PFSK-1 (cell line): ENCODE data around the gene TMEM87A.

Source experiments
- FOXP2 ChIP-seq: optimal IDR thresholded peaks from 2 replicates; pipeline ENCODE3; 2011; ENCODE audit warnings: borderline replicate concordance, control low read depth, inconsistent platforms; ENCODE audit not compliant: insufficient read depth; ENCODE audit errors: extremely low read length, extremely low read depth
- POLR2AphosphoS5 ChIP-seq: IDR thresholded peaks from 2 replicates; pipeline ENCODE4 v1.6.1; 2012; ENCODE audit warnings: low read depth, mild to moderate bottlenecking, control low read depth, low read length, moderate library complexity
- REST ChIP-seq, 2 experiments: IDR thresholded peaks; 2 replicates each; pipeline versions ENCODE4 v1.6.1 to v1.8.0; 2011 to 2012; ENCODE audit warnings: low read depth in 2 of 2, low read length in 2 of 2, control low read depth in 1 of 2, inconsistent platforms in 1 of 2, mild to moderate bottlenecking in 1 of 2, moderate library complexity in 1 of 2; ENCODE audit not compliant: insufficient read depth in 1 of 2
- SIN3A ChIP-seq: IDR thresholded peaks from 2 replicates; pipeline ENCODE4 v1.6.1; 2012; ENCODE audit warnings: mild to moderate bottlenecking, low read length, moderate library complexity, borderline replicate concordance; ENCODE audit not compliant: insufficient read depth
- TAF1 ChIP-seq: IDR thresholded peaks from 2 replicates; pipeline ENCODE4 v1.6.1; 2012; ENCODE audit warnings: low read length, control low read depth, borderline replicate concordance; ENCODE audit not compliant: insufficient read depth

Gene TMEM87A

GRCh38 chr15:42270996-42271395 lies 2.2 kb downstream of the TMEM87A start:
- TF ChIP-seq REST (IDR thresholded peaks at IDR 0.05; ENCODE audit: insufficient read depth in 1 of 2, low read depth in 2 of 2, low read length in 2 of 2) (no peak), SIN3A (no peak), POLR2AphosphoS5 (no peak), FOXP2 (no peak), TAF1 (no peak)

GRCh38 chr15:42270551-42270950 lies 2.7 kb downstream of the TMEM87A start:
- TF ChIP-seq SIN3A, result no peak
- no peak for TF ChIP-seq POLR2AphosphoS5
- TF ChIP-seq FOXP2, result no peak
- TF ChIP-seq TAF1, result no peak
- TF ChIP-seq REST (IDR thresholded peaks at IDR 0.05; ENCODE audit: insufficient read depth in 1 of 2, low read depth in 2 of 2, low read length in 2 of 2), result no peak

- TF ChIP-seq TAF1, result no peak
- no peak for TF ChIP-seq REST (IDR thresholded peaks at IDR 0.05; ENCODE audit: insufficient read depth in 1 of 2, low read depth in 2 of 2, low read length in 2 of 2)
- no peak for TF ChIP-seq POLR2AphosphoS5
- no peak for TF ChIP-seq FOXP2
- no peak for TF ChIP-seq SIN3A
Measured at GRCh38 chr15:42267286-42267685, 5.9 kb downstream of the TMEM87A start.

- TF ChIP-seq SIN3A (no peak), FOXP2 (no peak), TAF1 (no peak), POLR2AphosphoS5 (no peak), REST (IDR thresholded peaks at IDR 0.05; ENCODE audit: insufficient read depth in 1 of 2, low read depth in 2 of 2, low read length in 2 of 2) (no peak)
Measured at GRCh38 chr15:42264795-42265194, 8.4 kb downstream of the TMEM87A start.

- TF ChIP-seq SIN3A (no peak), POLR2AphosphoS5 (no peak), FOXP2 (no peak), TAF1 (no peak), REST (IDR thresholded peaks at IDR 0.05; ENCODE audit: insufficient read depth in 1 of 2, low read depth in 2 of 2, low read length in 2 of 2) (no peak)
Measured at GRCh38 chr15:42253300-42253699, 19.9 kb downstream of the TMEM87A start.
